Mesothelial cell of epicardium (in vitro differentiated cells): ENCODE results near the gene MIPOL1. TPM values are rescaled to one million over a fixed set of nuclear protein-coding genes. Genes with fewer than 3 reads are reported as not detected.
"Not testable (repeated sequence)": the region's sequence is repeated elsewhere in the genome, so short reads cannot be mapped to it uniquely, and the experiment has no call there.

Experiments
- DNase-seq, 2 experiments: peaks; one replicate each; pipeline ENCODE4 v3.0.0; 2021; ENCODE audit warnings: low spot score in 2 of 2; ENCODE audit not compliant: unreplicated experiment in 2 of 2
- H3K27ac Mint-ChIP-seq: 2 replicates; pipeline ENCODE4 v1.8.0; 2021; ENCODE audit warnings: mixed read lengths
- H3K27me3 Mint-ChIP-seq: 2 replicates; pipeline ENCODE4 v1.8.0; 2021; ENCODE audit warnings: low read depth, mixed read lengths
- H3K36me3 Mint-ChIP-seq: 2 replicates; pipeline ENCODE4 v1.8.0; 2021; ENCODE audit warnings: mixed read lengths
- H3K4me1 Mint-ChIP-seq: 2 replicates; pipeline ENCODE4 v1.8.0; 2021; ENCODE audit warnings: mixed read lengths
- H3K4me3 Mint-ChIP-seq: 2 replicates; pipeline ENCODE4 v1.8.0; 2021; ENCODE audit warnings: mild to moderate bottlenecking, moderate library complexity, mixed read lengths
- H3K9me3 Mint-ChIP-seq: 2 replicates; pipeline ENCODE4 v1.8.0; 2021; ENCODE audit warnings: mixed read lengths
- CTCF ChIP-seq: fragments of 200-600 bp; sonication (generic); IDR thresholded peaks from one replicate; pipeline ENCODE4 v1.5.0; 2021; ENCODE audit warnings: antibody characterized with exemption; ENCODE audit not compliant: unreplicated experiment
- total RNA-seq: library from RNA; stranded (reverse); gene quantifications from 3 replicates; pipeline ENCODE4 v1.2.1, GENCODE V29; 2021

MIPOL1 gene
- total RNA-seq, 1 donor from 2014 or later = 28.4 TPM

GRCh38 chr14:37185670-37186069, 12.1 kb upstream of the MIPOL1 start:
- Mint-ChIP-seq H3K4me1 (no peaks in the 10 kb centered on the region), H3K9me3 (peaks cover 16% of the 10 kb centered on the region), H3K4me3 (no peak overlapping the region), H3K36me3 (no peaks in the 10 kb centered on the region), H3K27me3 (peaks cover 18% of the 10 kb centered on the region), H3K27ac (no peak overlapping the region)
- no peak for DNase-seq
- no peak for TF ChIP-seq CTCF

DNA sequence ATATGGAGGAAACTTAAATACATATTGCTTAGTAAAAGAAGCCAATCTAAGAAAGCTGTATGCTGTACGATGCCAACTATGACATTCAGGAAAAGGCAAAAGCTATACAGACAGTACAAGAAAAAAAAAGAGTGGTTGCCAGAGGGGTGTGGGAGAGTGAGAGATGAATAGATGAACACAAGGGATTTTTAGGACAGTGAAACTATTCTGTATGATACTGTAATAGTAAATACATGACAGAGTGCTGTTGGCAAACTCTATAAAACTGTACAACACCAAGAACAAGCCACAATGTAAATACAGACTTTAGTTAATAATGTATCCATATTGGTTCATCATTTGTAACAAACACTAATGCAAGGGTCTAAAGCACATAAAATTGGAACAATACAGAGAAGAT, 10.9 kb upstream of the MIPOL1 start:
- no peaks in the 10 kb centered on the region for H3K36me3 Mint-ChIP-seq
- no peak for TF ChIP-seq CTCF
- no peak overlapping the region for H3K27ac Mint-ChIP-seq
- no peaks in the 10 kb centered on the region for H3K4me1 Mint-ChIP-seq
- no peak overlapping the region for H3K4me3 Mint-ChIP-seq
- no peak for DNase-seq
- H3K9me3 Mint-ChIP-seq = peaks cover 16% of the 10 kb centered on the region
- H3K27me3 Mint-ChIP-seq = peaks cover 29% of the 10 kb centered on the region

DNA sequence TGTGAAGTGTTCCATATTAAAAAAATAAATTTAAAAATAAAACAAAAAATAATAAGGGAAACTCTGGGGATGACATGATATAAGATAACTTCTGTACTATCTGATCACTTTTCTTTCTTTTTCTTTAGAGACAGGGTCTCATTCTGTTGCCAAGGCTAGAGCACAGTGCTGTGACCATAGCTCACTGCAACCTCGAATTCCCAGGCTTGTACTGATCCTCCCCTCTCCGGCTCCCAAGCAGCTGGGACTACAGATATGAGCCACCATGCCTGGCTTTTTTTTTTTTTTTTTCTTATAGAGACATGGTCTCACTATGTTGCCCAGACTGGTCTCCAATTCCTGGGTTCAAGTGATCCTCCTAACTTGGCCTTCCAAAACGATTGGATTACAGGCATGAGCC, 10.4 kb upstream of the MIPOL1 start:
- Mint-ChIP-seq H3K4me3 (no peak overlapping the region), H3K36me3 (no peaks in the 10 kb centered on the region)

GRCh38 chr14:37187840-37188577, 9.7 kb upstream of the MIPOL1 start:
- H3K27ac Mint-ChIP-seq, H3K4me3 Mint-ChIP-seq, H3K4me1 Mint-ChIP-seq, H3K36me3 Mint-ChIP-seq, DNase-seq: not testable (repeated sequence)
- Mint-ChIP-seq H3K9me3 (peaks cover 13% of the 10 kb centered on the region), H3K27me3 (peaks cover 38% of the 10 kb centered on the region)

More for the DNA sequence above, 10.4 kb upstream of the MIPOL1 start:
- no peaks in the 10 kb centered on the region for H3K4me1 Mint-ChIP-seq
- DNase-seq = no peak
- H3K9me3 Mint-ChIP-seq = peaks cover 14% of the 10 kb centered on the region
- no peak overlapping the region for H3K27ac Mint-ChIP-seq
- peaks cover 33% of the 10 kb centered on the region for H3K27me3 Mint-ChIP-seq
- no peak for TF ChIP-seq CTCF

GRCh38 chr14:37189733-37190132, 8.0 kb upstream of the MIPOL1 start:
- peaks cover 13% of the 10 kb centered on the region for H3K9me3 Mint-ChIP-seq
- H3K4me3 Mint-ChIP-seq, H3K27ac Mint-ChIP-seq, H3K4me1 Mint-ChIP-seq, DNase-seq, H3K36me3 Mint-ChIP-seq: not testable (repeated sequence)
- H3K27me3 Mint-ChIP-seq = peaks cover 39% of the 10 kb centered on the region

DNA sequence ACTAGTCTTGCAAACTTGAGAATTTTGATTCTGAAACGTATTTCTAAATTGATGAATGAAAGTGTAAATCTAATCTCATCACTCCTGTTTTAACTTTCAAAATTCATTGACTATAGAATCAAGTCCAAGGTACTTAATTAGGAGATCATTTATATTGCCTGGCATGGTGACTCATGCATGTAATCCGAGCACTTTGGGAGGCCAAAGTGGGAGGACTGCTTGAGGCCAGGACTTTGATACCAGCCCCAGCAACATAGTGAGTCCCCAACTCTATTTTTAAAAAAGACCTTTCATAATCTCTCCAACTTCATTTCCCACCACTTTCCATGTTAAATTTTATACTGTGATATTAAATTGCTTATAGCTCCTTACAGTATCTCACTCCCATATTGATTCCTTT, 3.0 kb upstream of the MIPOL1 start:
- no peak for TF ChIP-seq CTCF
- H3K9me3 Mint-ChIP-seq = peaks cover 7% of the 10 kb centered on the region
- peaks cover 30% of the 10 kb centered on the region for H3K27me3 Mint-ChIP-seq
- DNase-seq = no peak
- H3K4me3 Mint-ChIP-seq = no peak overlapping the region
- no peaks in the 10 kb centered on the region for H3K36me3 Mint-ChIP-seq
- no peak overlapping the region for H3K27ac Mint-ChIP-seq
- H3K4me1 Mint-ChIP-seq = peaks cover 15% of the 10 kb centered on the region

GRCh38 chr14:37195327-37195726, 2.4 kb upstream of the MIPOL1 start:
- Mint-ChIP-seq H3K27ac (no peak overlapping the region), H3K36me3 (no peaks in the 10 kb centered on the region), H3K27me3 (peaks cover 24% of the 10 kb centered on the region), H3K4me3 (no peak overlapping the region), H3K4me1 (peaks cover 15% of the 10 kb centered on the region), H3K9me3 (peaks cover under 1% of the 10 kb centered on the region)
- DNase-seq = no peak
- no peak for TF ChIP-seq CTCF
